ENCODE measurements around the gene CDH4. TPM values are rescaled to one million over a fixed set of nuclear protein-coding genes. Genes with fewer than 3 reads are reported as not detected.

The CDH4 gene
- total and polyA plus RNA-seq, 2 of the 8 experiments (the other 6 are each of a cell fraction or from before 2014, with no cell fraction given) = 4.3 to 7.9 TPM

- Histone ChIP-seq H3K23me2 (ENCODE audit: low read depth, low read length) (no peaks in the 10 kb centered on the region), H3K4me2 (ENCODE audit: insufficient read depth in 1 of 2, low read depth in 2 of 2, low read length in 2 of 2) (no peak overlapping the region), H2BK15ac (ENCODE audit: low read length) (no peak overlapping the region; the same call in 1 of the 2 replicates), H3K36me3 (ENCODE audit: control insufficient read depth in 2 of 4, insufficient read depth in 4 of 4, low read length in 3 of 4) (no peaks in the 10 kb centered on the region), H3K4me3 (ENCODE audit: extremely low read depth in 1 of 4, insufficient read depth in 2 of 4, low read depth in 3 of 4, low read length in 4 of 4) (no peak overlapping the region), H3K56ac (replicated peaks; ENCODE audit: insufficient read length, low read depth, low read length) (no peak overlapping the region), H3K27me3 (replicated peaks in 1 of 4; ENCODE audit: control insufficient read depth in 3 of 4, extremely low read depth in 1 of 4, insufficient read depth in 3 of 4, low read length in 3 of 4) (0 out of 7 replicates have a peak, but pooled peaks cover 0 to 3% (median 0%) of the 10 kb centered on the region in 4 experiments), H3K18ac (ENCODE audit: extremely low read depth, low read length) (no peak overlapping the region), H3K9me3 (ENCODE audit: insufficient read depth in 2 of 2, low read depth in 1 of 2, low read length in 1 of 2) (no peaks in the 10 kb centered on the region), H4K20me1 (replicated peaks in 1 of 2; ENCODE audit: control insufficient read depth in 1 of 2, insufficient read depth in 2 of 2, low read length in 2 of 2) (no peaks in the 10 kb centered on the region), H3K4me1 (replicated peaks in 1 of 4; ENCODE audit: control insufficient read depth in 3 of 4, insufficient read depth in 4 of 4, low read length in 3 of 4) (peaks cover 0 to 3% (median 0%) of the 10 kb centered on the region in 4 experiments; a peak in 1 of 7 replicates), H4K8ac (ENCODE audit: extremely low read depth, insufficient read depth, low read length) (no peak overlapping the region), H3K9ac (replicated peaks in 1 of 4; ENCODE audit: extremely low read depth in 1 of 4, low read depth in 3 of 4, low read length in 3 of 4) (no peak overlapping the region), H2BK12ac (ENCODE audit: low read depth, low read length) (no peak overlapping the region), H3K27ac (ENCODE audit: low read depth, low read length) (no peak overlapping the region), H3K23ac (ENCODE audit: insufficient read length) (no peak overlapping the region), H3K14ac (ENCODE audit: insufficient read length) (no peak overlapping the region), H4K5ac (ENCODE audit: insufficient read length, low read depth, low read length) (no peak overlapping the region), H3K79me1 (ENCODE audit: low read depth, low read length) (no peaks in the 10 kb centered on the region), H2BK5ac (ENCODE audit: low read depth, low read length) (no peak overlapping the region), H2AK5ac (ENCODE audit: low read depth, low read length) (no peak overlapping the region), H2AFZ (ENCODE audit: low read length) (no peak overlapping the region), H3K79me2 (ENCODE audit: control insufficient read depth in 1 of 2, insufficient read depth in 2 of 2, low read length in 2 of 2) (no peaks in the 10 kb centered on the region), H4K91ac (replicated peaks; ENCODE audit: insufficient read length, low read length) (no peak overlapping the region), H3K4ac (replicated peaks; ENCODE audit: insufficient read length, low read depth, low read length) (no peak overlapping the region), H2BK120ac (replicated peaks; ENCODE audit: low read depth, low read length) (no peak overlapping the region), H2BK20ac (ENCODE audit: low read length) (no peak overlapping the region)
- WGBS, 2 experiments (ENCODE audit: extremely low coverage in 1 of 2, insufficient coverage in 1 of 2, insufficient read length in 1 of 2, insufficient replicate concordance in 2 of 2, low coverage in 1 of 2, low lambda C conversion rate in 2 of 2, missing lambda C conversion rate in 1 of 2) = 86% methylated on average over 9 of the region's 9 CpGs; no CpG with 5 or more reads in 1 of the 2 experiments
- FAIRE-seq (no peak), DNase-seq (ENCODE audit: low read depth in 1 of 2, low spot score in 2 of 2) (no peak)
- ChIA-PET POLR2A (ENCODE audit: partially characterized antibody) (no interaction called here), CTCF (ENCODE audit: partially characterized antibody) (interaction anchor here (1.0 to 2.2 kb wide), 4 partner anchors 31 to 72 kb away, joined by 3 to 6 read pairs (median 3); no protein-coding TSS in a partner anchor)
- TF ChIP-seq E2F6 (IDR thresholded peaks at IDR 0.05) (no peak), HDAC6 (IDR thresholded peaks at IDR 0.05; ENCODE audit: low read depth, low read length) (no peak), GTF2F1 (IDR thresholded peaks at IDR 0.05; ENCODE audit: borderline replicate concordance, low read depth, low read length) (no peak), KDM1A (IDR thresholded peaks at IDR 0.05; ENCODE audit: borderline replicate concordance, low read length) (no peak), JUND (IDR thresholded peaks at IDR 0.05; ENCODE audit: low read length) (no peak), EP300 (IDR thresholded peaks at IDR 0.05; ENCODE audit: borderline replicate concordance in 1 of 2, low read depth in 2 of 2, low read length in 2 of 2) (no peak), RAD21 (IDR thresholded peaks at IDR 0.05 in 1 of 2, conservative IDR thresholded peaks at IDR 0.05 in 1 of 2; ENCODE audit: low read depth in 2 of 2, low read length in 2 of 2) (no peak)
These were observed 562.7 kb downstream of the CDH4 start for GRCh38 chr20:61814726-61815125.

All from H1 (cell line).